NCI-H345 treated with DMSO at 0.1 percent for 48 hours (cell line): ENCODE results near the gene ANKRD22.
A peak's percentile ranks its signal among the peaks of the same experiment; 100 is the strongest.
"Not testable (repeated sequence)": the region's sequence is repeated elsewhere in the genome, so short reads cannot be mapped to it uniquely, and the experiment has no call there.

Experiments used
- DNase-seq: peaks from one replicate; lab custom pipeline; 2025; ENCODE audit not compliant: unreplicated experiment; lab: John Stamatoyannopoulos, UW

Gene ANKRD22

GRCh38 chr10:88851706-88852105 lies at the start of gene ANKRD22:
TSS of gene ANKRD22 (minus strand) at chr10:88851844. CDS start at chr10:88851607, 237 bp downstream.
- no peak for DNase-seq

DNA sequence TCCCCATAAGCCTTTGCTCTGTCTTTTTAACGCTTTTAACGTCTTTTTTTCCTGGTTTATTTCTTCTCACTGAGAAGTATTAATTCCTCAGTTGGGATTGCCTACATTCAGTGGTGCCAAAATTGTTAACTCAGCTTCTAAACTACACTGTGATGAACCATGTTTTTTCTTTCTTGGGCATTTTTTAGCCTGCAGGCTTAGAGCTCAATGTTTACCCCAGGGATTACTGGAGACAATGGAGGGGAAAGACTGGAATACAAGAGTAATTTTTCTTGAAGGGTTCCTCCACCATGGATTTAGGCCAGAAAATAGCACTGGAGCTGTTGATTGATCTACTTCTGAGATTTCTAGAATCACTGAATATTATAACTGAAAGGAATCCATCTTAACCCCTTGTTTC lies 48.2 kb upstream of the ANKRD22 start:
- no peak for DNase-seq

GRCh38 chr10:88898727-88899126 lies 47.1 kb upstream of the ANKRD22 start:
- DNase-seq, result no peak

DNA sequence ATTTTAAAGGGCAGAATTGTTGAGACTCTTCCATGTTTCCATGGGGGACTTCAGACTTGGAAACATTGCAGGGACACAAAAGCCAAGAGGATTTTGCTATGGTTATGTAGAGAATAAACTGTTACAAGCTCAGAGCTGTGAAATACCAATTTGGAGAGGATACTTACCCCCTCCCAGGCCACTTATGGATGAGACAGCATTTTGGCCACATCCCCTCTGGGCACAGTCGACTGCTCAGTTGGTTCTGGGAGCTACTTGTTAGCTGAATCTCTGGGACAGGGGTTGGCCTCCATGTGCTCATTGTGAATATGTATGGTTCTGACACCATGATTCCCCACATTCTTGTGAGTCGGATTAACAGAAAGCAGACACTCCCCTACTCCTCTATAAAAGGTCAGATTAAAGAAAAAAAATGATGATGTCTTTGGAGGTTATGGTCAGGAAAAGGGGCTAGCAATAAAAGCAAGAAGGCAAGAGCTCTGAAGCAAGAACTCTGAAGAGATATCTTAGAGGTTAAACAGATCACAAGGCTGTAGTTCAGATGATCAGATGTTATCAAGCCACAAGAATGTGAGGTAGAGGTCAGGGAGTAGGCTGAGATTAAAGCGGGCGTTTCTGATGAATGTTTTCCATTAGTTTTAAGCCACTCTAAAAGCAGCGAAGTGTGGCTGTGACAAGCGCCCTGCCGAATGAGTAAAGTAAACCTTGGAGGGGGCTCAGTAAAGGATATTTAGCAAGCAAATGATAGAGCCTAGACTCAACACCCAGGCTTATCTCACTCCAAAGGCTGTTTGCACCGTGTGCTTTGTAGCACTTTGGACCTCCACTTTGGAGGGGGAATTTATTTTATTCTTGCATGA lies 45.6 kb upstream of the ANKRD22 start:
- peak; percentile 1 for DNase-seq

GRCh38 chr10:88896372-88896993 lies 44.8 kb upstream of the ANKRD22 start:
- no peak for DNase-seq

DNA sequence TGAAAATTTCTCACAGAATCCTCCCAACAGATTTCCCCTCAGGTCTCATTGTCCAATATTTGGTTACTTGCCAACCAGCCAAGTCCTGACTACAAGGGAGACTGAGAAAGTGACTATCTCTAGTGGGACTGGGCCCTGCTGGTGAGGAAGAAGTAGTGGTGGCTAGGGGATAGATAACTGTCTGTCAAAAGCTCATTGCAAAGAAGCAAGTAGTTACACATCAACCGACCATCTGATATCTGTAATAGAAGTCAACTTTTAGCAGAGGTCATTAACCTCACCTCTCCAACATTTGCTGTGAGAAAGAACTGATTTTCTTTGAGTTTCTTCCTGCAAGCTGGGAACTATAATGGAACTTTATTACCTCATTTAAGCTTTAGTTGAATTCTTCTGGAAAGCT lies 43.6 kb upstream of the ANKRD22 start:
- no peak for DNase-seq

DNA sequence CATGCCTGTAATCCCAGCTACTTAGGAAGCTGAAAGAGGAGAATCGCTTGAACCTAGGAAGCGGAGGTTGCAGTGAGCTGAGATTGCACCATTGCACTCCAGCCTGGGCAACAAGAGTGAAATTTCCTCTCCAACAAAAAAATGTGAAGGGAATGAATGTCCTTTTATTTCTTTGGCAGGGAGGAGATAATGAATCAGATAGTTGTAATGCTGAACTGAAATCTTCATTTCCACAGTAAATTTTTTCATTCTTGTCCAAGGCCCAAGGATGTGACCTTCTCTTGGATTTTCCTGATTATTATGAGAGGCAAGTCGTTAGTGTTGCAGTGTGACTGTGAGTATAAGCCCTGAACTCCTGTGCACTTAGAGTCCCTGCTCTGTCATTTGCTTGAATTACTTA lies 42.0 kb upstream of the ANKRD22 start:
- no peak for DNase-seq

DNA sequence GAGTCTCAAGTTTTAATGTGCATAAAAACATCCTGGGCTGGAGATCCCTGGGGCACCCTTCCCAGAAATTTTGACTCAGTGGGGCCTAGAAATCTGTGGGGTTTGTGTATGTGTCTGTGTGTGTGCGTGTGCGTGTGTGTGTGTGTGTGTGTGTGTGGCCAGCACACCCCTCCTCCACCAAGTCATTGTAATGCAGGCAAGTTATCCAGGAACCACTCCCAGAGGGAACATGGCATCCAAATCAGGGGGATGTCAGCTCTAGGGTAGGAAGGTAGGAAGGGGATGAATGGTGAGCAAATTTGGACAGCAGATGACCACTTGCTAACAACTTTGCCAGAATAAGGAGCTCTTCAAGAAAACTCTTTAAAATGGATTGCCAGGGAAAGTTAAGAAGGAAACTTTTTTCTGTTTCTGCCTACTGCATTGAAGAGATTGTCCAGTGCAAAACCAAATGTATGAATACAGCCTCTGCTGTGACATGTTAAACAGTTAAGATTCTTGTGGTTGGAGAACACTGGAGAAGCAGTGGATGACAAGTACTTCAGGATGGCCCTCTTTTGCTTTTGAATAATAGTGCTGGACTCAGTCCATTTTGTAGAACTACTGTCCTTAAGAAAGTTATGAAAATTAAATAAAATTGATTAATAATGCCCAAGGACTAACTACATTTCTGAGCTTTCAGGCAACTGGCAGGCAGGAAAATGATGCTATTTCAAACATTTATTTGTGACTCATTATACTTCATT lies 40.8 kb upstream of the ANKRD22 start:
- no peak for DNase-seq

DNA sequence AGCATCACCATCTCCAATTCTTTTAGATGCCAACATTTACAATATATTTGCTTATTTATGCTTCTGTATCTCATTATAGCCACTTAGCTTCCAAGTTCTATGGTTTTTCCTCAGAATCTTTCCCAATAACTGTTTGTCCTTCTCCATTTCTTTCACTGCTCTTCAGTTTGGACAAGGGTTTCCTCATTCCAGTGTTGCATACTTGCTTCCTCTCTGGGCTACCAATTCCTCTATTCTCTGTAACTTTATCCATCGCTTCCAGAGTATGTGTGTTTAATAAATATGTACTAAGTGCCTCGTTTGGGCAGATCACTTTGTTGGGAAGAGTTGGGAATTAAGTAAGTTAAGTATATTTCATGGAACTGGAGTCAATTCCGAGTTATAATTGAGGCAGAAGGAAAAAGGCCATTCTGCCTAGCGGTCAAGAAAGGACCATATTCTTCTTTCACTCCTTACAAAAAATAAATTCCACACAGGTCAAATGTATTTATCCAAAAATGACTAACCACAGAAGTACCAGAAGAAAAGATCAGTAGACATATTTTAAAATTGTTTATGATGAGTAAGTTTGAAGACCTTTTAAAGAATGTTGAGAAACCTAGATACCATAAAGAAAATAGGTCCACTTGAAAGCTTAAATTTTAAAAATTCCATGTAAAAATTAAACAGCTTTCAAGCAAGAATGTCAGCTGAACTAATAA lies 39.2 kb upstream of the ANKRD22 start:
- DNase-seq, result no peak

DNA sequence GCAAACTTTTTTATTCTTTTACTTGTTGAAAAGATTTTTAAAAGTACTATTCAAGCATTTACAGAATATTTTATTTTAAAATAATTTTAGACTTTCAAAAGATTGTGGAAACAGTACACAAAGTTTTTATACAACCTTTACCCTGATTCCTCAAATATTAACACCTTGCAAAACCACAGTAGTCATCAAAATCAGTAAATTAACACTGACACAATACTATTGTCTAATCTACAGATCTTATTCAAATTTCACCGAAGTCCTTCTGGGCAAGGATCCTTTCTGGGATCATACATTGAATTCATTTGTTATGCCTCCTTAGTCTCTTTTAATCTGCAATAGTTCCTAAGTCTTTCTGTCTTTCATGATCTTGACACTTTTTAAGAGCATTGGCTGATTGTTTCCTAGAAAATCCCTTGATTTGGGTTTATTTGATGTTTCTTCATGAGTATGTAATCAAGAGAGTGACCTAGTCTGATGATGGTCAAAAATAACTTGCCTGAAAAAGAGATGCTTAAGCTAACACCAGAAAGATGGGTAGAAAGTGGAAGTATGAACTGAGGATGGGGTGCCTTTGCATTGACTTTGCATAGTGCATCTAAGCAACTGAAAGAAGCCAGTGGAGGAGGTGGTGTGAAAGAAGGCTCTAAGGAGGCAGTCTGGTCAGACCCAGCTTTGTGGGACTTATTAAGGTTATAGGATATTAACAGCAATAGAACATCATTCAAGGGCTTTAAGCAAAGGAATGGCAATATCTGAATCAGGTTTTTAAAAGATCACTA lies 38.1 kb upstream of the ANKRD22 start:
- DNase-seq, result no peak

GRCh38 chr10:88888810-88889445 lies 37.3 kb upstream of the ANKRD22 start:
- DNase-seq, result no peak

DNA sequence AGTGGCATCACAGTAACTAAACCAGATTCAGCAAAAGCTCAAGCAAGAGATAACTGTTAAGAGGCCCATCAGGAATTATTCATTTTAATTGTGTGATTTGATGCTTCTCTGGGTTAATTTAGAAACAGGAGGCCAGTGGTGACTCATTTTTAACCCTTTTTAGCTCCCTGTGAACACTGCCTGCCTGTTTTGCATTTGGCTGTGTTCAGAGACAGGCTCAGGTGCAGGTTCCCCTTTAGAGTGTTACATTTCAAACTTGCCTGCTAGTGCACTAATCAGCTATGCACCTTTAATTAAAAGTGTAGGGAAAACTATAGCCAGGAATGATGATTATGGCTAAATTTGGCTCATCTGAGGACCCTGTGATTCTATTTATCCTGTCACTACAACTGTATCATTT lies 34.9 kb upstream of the ANKRD22 start:
- no peak for DNase-seq

DNA sequence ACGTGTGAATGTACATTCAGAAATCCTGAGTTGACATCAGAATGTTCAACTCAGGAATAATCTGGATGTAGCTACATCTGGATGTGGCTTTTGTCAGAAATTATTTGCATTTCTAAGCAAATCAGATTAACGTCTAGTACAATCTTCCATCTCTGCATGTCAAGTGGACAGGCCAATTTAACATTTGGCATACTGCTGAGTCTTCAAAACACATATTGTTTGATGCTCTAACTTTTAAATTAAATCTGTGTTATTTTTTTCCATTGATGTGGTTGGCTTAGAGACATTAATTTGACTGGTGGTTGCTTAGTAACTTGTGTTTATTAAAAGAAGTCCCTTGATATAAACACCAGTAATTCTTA lies 31.8 kb upstream of the ANKRD22 start:
- DNase-seq, result no peak

- not testable (repeated sequence) for DNase-seq
These were observed 31.2 kb upstream of the ANKRD22 start for GRCh38 chr10:88882646-88883447.

DNA sequence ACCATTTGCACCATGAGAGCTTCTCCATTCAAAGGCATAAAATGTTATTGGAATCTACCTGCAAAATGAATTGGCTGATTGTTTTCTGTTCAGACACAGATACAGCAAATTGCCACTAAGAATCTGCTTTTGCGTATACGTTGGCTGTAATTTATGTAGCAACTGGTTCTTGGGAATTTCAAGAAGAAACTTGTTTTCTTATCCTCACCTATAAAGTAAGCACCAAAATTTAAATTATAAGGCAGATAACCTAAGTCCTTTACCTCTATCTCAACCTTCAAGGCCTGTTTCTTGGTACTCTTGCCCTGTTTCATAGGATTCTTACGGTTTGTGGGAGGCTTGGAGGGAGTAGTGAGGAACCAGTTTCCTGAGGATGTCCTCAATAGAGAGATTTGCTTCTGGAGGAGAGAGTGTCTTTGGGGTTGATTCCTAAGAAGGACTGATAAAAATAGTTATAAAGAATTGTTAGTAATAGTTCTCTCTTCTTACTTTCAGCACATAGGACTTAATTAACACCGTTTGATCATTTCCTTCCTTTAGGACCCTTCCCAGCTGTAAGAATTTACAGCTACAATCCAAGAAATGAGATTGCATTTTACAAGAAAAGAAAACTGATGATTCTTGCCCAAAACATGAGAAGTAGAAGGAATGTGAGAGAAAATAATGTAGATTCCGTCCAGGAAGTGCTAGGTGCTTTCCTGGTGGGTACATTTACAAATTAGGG lies 30.4 kb upstream of the ANKRD22 start:
- DNase-seq, result no peak

DNA sequence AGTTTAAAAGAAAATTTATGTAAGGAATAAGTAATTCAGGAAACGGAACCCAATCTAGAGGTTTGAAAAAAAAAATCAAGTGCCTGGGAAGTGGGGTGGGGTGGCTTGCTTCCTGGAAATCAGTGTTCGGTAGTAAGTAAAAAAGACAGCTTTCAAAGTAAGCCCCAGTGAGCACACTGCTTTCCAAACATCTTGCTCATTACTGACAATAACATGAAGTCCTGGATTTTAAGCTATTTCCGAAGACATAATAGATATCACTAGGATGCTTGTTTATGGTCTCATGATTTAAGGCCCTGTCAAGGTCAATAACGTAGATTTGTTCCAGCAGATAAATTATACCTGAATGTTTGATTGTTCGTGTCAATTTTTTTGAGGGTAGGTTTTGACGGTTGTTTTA lies 29.7 kb upstream of the ANKRD22 start:
- DNase-seq, result no peak

GRCh38 chr10:88880282-88881076 lies 28.8 kb upstream of the ANKRD22 start:
- DNase-seq, result peak; percentile 54
